Fibroblast of villous mesenchyme (primary cell): ENCODE measurements around the gene CEP20. TPM values are rescaled to one million over a fixed set of nuclear protein-coding genes. Genes with fewer than 3 reads are reported as not detected.
"Not testable (repeated sequence)": the region's sequence is repeated elsewhere in the genome, so short reads cannot be mapped to it uniquely, and the experiment has no call there.

Experiments used
- DNase-seq: peaks from one replicate; pipeline ENCODE4 v3.0.0-alpha.2; 2010; ENCODE audit warnings: low read depth
- H3K4me3 ChIP-seq: 2 replicates; pipeline ENCODE4 v1.5.1; 2011; ENCODE audit warnings: low read depth, mild to moderate bottlenecking, low read length
- CTCF ChIP-seq: IDR thresholded peaks from 2 replicates; pipeline ENCODE4 v1.5.1; 2012; ENCODE audit warnings: low read depth, mild to moderate bottlenecking, low read length; ENCODE audit not compliant: insufficient read depth
- total RNA-seq: library from RNA; depleted of rRNA; stranded (reverse); fragments of >200 nt; gene quantifications from 2 replicates; pipeline ENCODE4 v1.2.3, GENCODE V29; 2012

CEP20 gene
- total RNA-seq, 1 donor = 50.1 TPM

GRCh38 chr16:15843635-15844279 is 44.6 kb downstream of the CEP20 start:
- no peak for DNase-seq
- TF ChIP-seq CTCF = no peak

GRCh38 chr16:15839204-15839603 is 49.2 kb downstream of the CEP20 start:
- not testable (repeated sequence) for DNase-seq, H3K4me3 ChIP-seq

More at GRCh38 chr16:15843635-15844279, 44.6 kb downstream of the CEP20 start:
- H3K4me3 ChIP-seq = no peak overlapping the region

GRCh38 chr16:15837761-15838160 is 50.6 kb downstream of the CEP20 start:
- DNase-seq = no peak
- H3K4me3 ChIP-seq = no peak overlapping the region
- TF ChIP-seq CTCF = no peak

- H3K4me3 ChIP-seq = no peak overlapping the region
- TF ChIP-seq CTCF = no peak
- DNase-seq = no peak
These were observed 51.3 kb downstream of the CEP20 start for GRCh38 chr16:15836965-15837611.

GRCh38 chr16:15836074-15836473 is 52.3 kb downstream of the CEP20 start:
- H3K4me3 ChIP-seq = no peak overlapping the region
- DNase-seq = no peak
- no peak for TF ChIP-seq CTCF

GRCh38 chr16:15835136-15835878 is 53.1 kb downstream of the CEP20 start:
- DNase-seq = no peak
- no peak for TF ChIP-seq CTCF
- H3K4me3 ChIP-seq = no peak overlapping the region

GRCh38 chr16:15834502-15834901 is 53.9 kb downstream of the CEP20 start:
- TF ChIP-seq CTCF = no peak
- no peak for DNase-seq
- H3K4me3 ChIP-seq = no peak overlapping the region
